ENCODE measurements around the gene EMILIN1.

The EMILIN1 gene

DNA sequence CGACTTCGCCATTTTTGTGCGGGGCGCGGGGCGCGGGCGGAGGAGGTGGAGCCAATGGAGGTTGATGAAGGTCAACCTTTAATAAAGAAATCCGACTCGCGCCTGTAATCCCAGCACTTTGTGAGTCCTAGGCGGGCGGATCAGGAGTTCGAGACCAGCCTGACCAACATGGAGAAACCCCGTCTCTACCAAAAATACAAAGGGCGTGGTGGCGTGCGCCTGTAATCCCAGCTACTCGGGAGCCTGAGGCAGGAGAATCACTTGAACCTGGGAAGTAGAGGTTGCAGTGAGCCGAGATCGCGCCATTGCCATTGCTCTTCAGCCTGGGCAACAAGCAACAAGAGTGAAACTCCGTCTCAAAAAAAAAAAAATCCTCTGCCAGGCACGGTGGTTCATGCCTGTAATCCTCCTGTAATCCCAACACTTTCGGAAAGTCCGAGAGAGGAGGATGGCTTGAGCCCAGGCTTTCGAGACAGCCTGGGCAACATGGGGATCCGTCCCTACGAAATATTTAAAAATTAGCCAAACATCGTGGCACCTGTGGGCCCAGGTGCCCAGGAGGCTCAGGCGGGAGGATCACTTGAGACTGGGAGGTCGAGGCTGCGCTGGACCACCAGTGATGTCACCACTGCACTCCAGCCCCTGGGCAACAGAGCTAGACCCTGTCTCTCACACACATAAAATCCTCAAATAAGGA is 56.5 kb downstream of the EMILIN1 start:
- 55% methylated on average over 31 of the region's 33 CpGs for WGBS (ENCODE audit: insufficient coverage)

GRCh38 chr2:27135478-27135955 is 57.1 kb downstream of the EMILIN1 start:
- ChIA-PET POLR2A (no interaction called here), CTCF (interaction anchor here (1.3 kb wide), 1 partner anchor 11 kb away, joined by 3 read pairs; no protein-coding TSS in a partner anchor)
- H3K27me3 ChIP-seq (replicated peaks in 2 of 5; ENCODE audit: control insufficient read depth in 4 of 5, insufficient read depth in 5 of 5, low read length in 4 of 5) = no peaks in the 10 kb centered on the region
- DNase-seq = peak in 2 of 3 donors; percentile 30 to 35
- no peaks in the 10 kb centered on the region for H3K9me3 ChIP-seq (ENCODE audit: control extremely low read depth in 1 of 5, control insufficient read depth in 4 of 5, insufficient read depth in 2 of 5, low read depth in 1 of 5, low read length in 4 of 5)
- 69% methylated on average over 12 of the region's 12 CpGs for WGBS (ENCODE audit: insufficient coverage)
- H3K27ac ChIP-seq (ENCODE audit: insufficient read depth in 1 of 2, low read depth in 1 of 2, low read length in 2 of 2, poor library complexity in 1 of 2, severe bottlenecking in 2 of 2) = no peak overlapping the region
- no peak overlapping the region for H3K4me3 ChIP-seq (ENCODE audit: control insufficient read depth in 1 of 7, extremely low read depth in 1 of 7, insufficient read depth in 4 of 7, low read depth in 2 of 7, low read length in 6 of 7)
- H3K4me1 ChIP-seq (ENCODE audit: control extremely low read depth in 1 of 4, control insufficient read depth in 4 of 4, insufficient read depth in 4 of 4, low read length in 3 of 4) = peaks cover 5 to 21% (median 18%) of the 10 kb centered on the region in 4 experiments
- peaks cover 2 to 28% (median 24%) of the 10 kb centered on the region in 4 experiments for H3K36me3 ChIP-seq (ENCODE audit: control insufficient read depth in 4 of 4, insufficient read depth in 4 of 4, low read length in 3 of 4)

More for the DNA sequence above, 56.5 kb downstream of the EMILIN1 start:
- H3K27me3 ChIP-seq (replicated peaks in 2 of 5; ENCODE audit: control insufficient read depth in 4 of 5, insufficient read depth in 5 of 5, low read length in 4 of 5) = no peaks in the 10 kb centered on the region
- peaks cover 5 to 21% (median 18%) of the 10 kb centered on the region in 4 experiments for H3K4me1 ChIP-seq (ENCODE audit: control extremely low read depth in 1 of 4, control insufficient read depth in 4 of 4, insufficient read depth in 4 of 4, low read length in 3 of 4)
- no peak for DNase-seq
- peaks cover 2 to 33% (median 26%) of the 10 kb centered on the region in 4 experiments for H3K36me3 ChIP-seq (ENCODE audit: control insufficient read depth in 4 of 4, insufficient read depth in 4 of 4, low read length in 3 of 4)
- H3K27ac ChIP-seq (ENCODE audit: insufficient read depth in 1 of 2, low read depth in 1 of 2, low read length in 2 of 2, poor library complexity in 1 of 2, severe bottlenecking in 2 of 2) = no peak overlapping the region
- ChIA-PET POLR2A (interaction anchor here (0.6 to 1.0 kb wide), 2 partner anchors 54 to 256 kb away, joined by 3 to 4 read pairs; no protein-coding TSS in a partner anchor), CTCF (interaction anchor here (1.0 to 3.3 kb wide), 7 partner anchors 11 to 57 kb away, joined by 3 to 31 read pairs (median 9); partner anchors contain the start of gene ABHD1)
- peak overlapping the region; percentile 58 to 96 (median 90) for H3K4me3 ChIP-seq (ENCODE audit: control insufficient read depth in 1 of 7, extremely low read depth in 1 of 7, insufficient read depth in 4 of 7, low read depth in 2 of 7, low read length in 6 of 7)
- no peaks in the 10 kb centered on the region for H3K9me3 ChIP-seq (ENCODE audit: control extremely low read depth in 1 of 5, control insufficient read depth in 4 of 5, insufficient read depth in 2 of 5, low read depth in 1 of 5, low read length in 4 of 5)

Measured in common myeloid progenitor, CD34-positive (primary cell).